HG03521 (cell line): ENCODE data around the gene MLN.

ENCODE experiments used
- ATAC-seq: cut with Tn5 transposase; IDR thresholded peaks from one replicate; pipeline ENCODE4 v1.9.1; 2021; ENCODE audit warnings: mild to moderate bottlenecking, moderate library complexity; ENCODE audit not compliant: unreplicated experiment

Gene MLN

GRCh38 chr6:33756211-33756954 lies 47.4 kb downstream of the MLN start:
- ATAC-seq: no peak

GRCh38 chr6:33755070-33755869 lies 48.5 kb downstream of the MLN start:
- no peak for ATAC-seq

- no peak for ATAC-seq
Observed at GRCh38 chr6:33754222-33754621, 49.6 kb downstream of the MLN start.

GRCh38 chr6:33752646-33753015 lies 51.2 kb downstream of the MLN start:
- ATAC-seq: no peak

GRCh38 chr6:33751771-33752645 lies 51.8 kb downstream of the MLN start:
- no peak for ATAC-seq

- no peak for ATAC-seq
Observed at GRCh38 chr6:33750244-33750991, 53.4 kb downstream of the MLN start.

DNA sequence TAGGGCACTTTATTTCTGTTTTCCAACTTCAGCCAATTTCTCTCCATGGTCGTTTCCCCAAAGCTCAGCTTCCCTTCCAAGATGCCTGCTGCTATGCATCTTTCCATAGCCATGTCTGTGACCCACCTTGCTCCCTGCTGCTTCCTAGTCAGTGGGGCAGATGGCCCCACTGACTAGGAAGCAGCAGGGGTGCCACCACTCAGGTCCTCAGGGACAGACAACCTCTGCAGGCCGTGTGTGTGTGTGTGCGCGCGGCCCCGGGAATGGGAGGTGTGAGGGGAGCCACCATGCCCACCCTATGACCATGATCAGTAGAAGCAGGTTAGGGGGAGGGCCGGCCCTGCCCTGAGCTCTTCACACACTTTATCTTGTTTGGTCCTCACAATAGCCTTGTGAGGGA lies 54.4 kb downstream of the MLN start:
- no peak for ATAC-seq

DNA sequence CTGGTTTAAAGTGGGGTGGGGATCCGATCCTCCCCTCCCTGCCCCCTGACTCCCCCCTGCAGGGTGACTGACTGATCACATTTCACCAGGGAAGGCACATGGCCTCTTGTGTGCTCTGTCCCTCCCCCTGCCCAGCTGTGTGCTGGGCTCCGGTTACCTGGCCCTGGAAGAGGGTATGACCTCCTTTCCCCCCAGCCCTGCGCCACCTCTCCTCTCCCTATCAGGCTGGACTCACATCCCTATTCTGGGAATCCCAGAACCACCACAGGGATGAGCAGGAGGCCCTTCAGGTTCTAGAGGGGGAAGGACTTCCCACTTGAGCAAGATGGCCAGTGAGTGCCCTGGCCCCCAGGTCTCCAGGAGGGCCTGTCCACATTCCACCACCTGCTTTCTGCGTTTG lies 55.0 kb downstream of the MLN start:
- no peak for ATAC-seq

DNA sequence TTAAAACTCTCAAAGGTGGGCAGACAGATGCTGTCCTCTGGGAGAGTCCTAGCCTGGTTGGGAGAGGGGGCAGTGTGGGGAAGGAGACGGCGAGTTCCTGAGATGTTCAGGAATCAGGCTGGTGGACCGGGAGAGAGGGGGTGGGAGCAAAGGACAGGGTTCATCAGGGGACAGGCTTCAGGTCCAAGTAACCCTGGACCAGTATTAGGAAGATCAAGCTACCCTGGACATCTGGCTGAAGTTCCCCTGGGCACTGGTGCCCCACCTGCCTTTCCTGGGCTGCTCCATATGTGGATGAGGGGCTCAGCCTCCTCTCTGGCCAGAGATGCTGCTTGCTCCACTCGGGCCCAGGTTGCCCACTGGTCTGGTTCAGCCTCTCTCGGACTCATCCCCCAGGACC lies 56.0 kb downstream of the MLN start:
- ATAC-seq: no peak

DNA sequence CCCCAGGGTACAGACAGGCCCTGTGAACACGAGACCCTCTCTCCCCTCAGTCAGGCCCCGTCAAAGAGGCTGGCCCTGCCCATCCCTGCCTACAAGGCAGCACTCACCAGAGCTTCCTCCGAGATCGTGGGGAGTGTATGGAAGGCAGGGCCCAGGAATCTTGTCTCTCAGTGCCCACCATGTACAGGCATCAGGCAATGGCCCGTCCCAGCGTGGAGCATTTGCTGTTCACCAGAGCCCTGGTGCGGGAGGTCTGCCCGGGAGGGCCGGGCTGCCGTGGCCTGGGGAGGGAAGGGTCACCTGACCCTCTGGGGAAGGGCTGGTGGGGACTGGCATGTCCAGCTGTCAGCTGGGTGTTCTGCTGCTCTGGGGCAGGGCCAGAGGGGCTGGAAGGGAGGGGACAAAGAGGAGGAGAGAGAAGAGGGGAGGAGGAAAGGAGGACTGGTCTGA lies 57.1 kb downstream of the MLN start, which contains the start of gene IP6K3:
Gene IP6K3 (minus strand): TSS at position 255 of the 450 bp plus-strand sequence. CDS start 11,429 bp downstream, outside the sequence.
- no peak for ATAC-seq

- no peak for ATAC-seq
Observed at GRCh38 chr6:33746036-33746600, 57.7 kb downstream of the MLN start.

DNA sequence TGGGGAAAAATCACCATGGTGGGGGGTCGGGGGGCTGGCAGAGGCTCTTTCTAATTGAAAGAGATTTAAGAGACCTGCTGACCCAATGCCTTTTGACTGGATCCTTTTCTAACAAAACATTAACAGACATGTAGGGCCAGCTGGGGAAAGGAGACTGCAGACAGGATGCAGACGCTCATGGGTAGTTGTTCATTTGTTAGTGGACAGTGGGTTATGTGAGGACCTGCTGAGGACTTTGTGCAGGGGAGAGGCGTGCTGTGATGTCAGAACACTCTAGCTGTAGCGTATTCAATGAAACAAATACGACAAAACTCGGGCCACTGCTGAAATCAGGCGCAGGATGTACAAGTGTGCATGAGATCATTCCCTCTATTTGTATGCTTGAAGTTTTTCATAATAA lies 58.3 kb downstream of the MLN start:
- no peak for ATAC-seq

- ATAC-seq: no peak
Observed at GRCh38 chr6:33744895-33745546, 58.8 kb downstream of the MLN start.
